ENCODE results near the gene UNK.

The UNK gene, protein sequence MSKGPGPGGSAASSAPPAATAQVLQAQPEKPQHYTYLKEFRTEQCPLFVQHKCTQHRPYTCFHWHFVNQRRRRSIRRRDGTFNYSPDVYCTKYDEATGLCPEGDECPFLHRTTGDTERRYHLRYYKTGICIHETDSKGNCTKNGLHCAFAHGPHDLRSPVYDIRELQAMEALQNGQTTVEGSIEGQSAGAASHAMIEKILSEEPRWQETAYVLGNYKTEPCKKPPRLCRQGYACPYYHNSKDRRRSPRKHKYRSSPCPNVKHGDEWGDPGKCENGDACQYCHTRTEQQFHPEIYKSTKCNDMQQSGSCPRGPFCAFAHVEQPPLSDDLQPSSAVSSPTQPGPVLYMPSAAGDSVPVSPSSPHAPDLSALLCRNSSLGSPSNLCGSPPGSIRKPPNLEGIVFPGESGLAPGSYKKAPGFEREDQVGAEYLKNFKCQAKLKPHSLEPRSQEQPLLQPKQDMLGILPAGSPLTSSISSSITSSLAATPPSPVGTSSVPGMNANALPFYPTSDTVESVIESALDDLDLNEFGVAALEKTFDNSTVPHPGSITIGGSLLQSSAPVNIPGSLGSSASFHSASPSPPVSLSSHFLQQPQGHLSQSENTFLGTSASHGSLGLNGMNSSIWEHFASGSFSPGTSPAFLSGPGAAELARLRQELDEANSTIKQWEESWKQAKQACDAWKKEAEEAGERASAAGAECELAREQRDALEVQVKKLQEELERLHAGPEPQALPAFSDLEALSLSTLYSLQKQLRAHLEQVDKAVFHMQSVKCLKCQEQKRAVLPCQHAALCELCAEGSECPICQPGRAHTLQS

DNA sequence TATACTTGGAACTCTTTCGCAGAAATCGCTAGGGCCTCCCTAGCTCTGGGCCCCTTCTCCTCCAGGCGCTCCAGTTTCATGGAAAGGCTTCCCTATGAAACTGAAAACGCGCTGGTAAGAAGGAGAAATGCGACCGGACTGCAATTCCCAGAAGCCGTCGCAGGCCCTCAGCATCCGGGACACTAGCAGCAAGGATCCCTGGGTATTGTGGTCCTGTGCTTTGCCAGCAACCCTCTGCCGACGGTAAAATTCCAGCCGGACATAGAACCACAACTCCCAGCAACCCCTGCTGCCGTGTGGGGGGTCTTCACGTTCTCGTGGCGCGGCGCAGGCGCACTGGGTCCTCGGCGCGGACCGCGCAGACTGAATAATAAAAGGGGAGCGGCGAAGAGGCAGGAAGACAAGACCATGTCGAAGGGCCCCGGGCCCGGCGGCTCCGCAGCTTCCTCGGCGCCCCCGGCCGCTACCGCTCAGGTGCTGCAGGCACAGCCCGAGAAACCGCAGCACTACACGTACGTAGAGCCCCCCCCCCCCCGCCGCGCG lies at the start of gene UNK:
UNK (plus strand) TSS at position 334 of the 543 bp plus-strand sequence; CDS start at position 409, 75 bp downstream.
- ChIA-PET POLR2A (ENCODE audit: low non-redundant PET) (no interaction called here), CTCF (interaction anchor here (0.6 to 1.4 kb wide), 2 partner anchors 12 to 583 kb away, joined by 3 to 8 read pairs; no protein-coding TSS in a partner anchor)
- H3K27ac ChIP-seq = peak within 1 kb of the TSS; percentile 99
- DNase-seq (ENCODE audit: low spot score) = peak; percentile 99
- TF ChIP-seq, protein P1, sequence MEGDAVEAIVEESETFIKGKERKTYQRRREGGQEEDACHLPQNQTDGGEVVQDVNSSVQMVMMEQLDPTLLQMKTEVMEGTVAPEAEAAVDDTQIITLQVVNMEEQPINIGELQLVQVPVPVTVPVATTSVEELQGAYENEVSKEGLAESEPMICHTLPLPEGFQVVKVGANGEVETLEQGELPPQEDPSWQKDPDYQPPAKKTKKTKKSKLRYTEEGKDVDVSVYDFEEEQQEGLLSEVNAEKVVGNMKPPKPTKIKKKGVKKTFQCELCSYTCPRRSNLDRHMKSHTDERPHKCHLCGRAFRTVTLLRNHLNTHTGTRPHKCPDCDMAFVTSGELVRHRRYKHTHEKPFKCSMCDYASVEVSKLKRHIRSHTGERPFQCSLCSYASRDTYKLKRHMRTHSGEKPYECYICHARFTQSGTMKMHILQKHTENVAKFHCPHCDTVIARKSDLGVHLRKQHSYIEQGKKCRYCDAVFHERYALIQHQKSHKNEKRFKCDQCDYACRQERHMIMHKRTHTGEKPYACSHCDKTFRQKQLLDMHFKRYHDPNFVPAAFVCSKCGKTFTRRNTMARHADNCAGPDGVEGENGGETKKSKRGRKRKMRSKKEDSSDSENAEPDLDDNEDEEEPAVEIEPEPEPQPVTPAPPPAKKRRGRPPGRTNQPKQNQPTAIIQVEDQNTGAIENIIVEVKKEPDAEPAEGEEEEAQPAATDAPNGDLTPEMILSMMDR (conservative IDR thresholded peaks at IDR 0.05; ENCODE audit: low read depth) = no peak

DNA sequence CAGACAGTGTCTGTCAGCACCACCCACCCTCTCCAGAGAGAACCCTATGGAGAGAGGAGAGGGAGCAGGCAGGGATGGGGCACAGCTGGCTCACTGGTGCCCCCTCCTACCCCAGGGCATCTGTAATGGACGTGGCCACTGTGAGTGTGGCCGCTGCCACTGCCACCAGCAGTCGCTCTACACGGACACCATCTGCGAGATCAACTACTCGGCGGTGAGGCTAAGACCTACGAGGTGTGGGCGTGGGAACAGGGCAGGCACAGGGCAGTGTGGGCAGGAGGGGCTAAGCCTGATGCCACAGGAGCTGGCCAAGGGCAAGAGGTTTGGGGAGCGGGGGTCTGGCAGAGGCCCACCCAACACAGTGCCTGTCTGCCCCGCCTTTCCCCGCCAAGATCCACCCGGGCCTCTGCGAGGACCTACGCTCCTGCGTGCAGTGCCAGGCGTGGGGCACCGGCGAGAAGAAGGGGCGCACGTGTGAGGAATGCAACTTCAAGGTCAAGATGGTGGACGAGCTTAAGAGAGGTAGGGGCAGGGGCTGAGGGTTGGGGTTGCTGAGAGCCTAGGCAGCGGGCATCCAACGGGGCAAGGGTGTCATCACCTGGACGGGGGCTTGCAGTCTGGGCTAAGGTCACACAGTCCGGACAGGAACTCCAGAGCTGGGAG lies 48.3 kb upstream of the UNK start:
- peak overlapping the region; percentile 98 for H3K27ac ChIP-seq
- TF ChIP-seq, protein P1 (conservative IDR thresholded peaks at IDR 0.05; ENCODE audit: low read depth) = no peak
- no peak for DNase-seq (ENCODE audit: low spot score)
- CTCF ChIA-PET = interaction anchor here (0.6 kb wide), 1 partner anchor 103 kb away, joined by 4 read pairs; the partner anchor contains the start of gene SMIM5
- POLR2A ChIA-PET (ENCODE audit: low non-redundant PET) = no interaction called here

DNA sequence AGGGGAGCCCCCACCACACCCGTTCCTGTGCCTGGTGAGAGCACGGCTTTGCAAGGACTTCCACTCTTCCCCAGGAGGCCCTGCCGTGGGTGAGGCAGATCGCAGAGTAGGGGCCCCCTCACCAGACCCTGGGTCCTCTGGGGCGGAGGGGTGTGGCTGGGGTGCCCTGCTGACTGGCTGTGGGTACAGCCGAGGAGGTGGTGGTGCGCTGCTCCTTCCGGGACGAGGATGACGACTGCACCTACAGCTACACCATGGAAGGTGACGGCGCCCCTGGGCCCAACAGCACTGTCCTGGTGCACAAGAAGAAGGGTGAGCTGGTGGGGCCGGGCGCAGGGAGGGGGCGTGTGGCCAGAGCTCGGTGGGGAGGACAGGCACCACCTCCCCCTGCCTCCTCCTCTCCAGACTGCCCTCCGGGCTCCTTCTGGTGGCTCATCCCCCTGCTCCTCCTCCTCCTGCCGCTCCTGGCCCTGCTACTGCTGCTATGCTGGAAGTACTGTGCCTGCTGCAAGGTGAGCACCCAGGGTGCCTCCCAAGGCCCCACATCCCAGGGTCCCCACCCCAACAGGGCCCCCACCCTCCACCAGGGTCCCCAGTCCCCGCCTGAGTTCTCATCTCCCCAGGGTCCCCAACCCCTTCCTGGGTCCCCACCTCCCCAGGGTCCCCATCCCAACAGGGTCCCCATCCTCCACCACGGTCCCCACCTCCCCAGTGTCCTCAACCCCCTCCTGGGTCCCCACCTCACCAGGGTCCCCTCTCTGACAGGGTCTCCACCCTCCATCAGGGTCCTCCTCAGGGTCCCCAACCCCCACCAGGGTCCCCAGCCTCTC lies 47.3 kb upstream of the UNK start:
- ChIA-PET CTCF (interaction anchor here (0.5 kb wide), 1 partner anchor 11 kb away, joined by 3 read pairs; no protein-coding TSS in a partner anchor), POLR2A (ENCODE audit: low non-redundant PET) (interaction anchor here (0.5 kb wide), 1 partner anchor 60 kb away, joined by 10 read pairs; no protein-coding TSS in a partner anchor)
- TF ChIP-seq, protein P1 (conservative IDR thresholded peaks at IDR 0.05; ENCODE audit: low read depth) = no peak
- no peak for DNase-seq (ENCODE audit: low spot score)
- peak overlapping the region; percentile 98 for H3K27ac ChIP-seq

DNA sequence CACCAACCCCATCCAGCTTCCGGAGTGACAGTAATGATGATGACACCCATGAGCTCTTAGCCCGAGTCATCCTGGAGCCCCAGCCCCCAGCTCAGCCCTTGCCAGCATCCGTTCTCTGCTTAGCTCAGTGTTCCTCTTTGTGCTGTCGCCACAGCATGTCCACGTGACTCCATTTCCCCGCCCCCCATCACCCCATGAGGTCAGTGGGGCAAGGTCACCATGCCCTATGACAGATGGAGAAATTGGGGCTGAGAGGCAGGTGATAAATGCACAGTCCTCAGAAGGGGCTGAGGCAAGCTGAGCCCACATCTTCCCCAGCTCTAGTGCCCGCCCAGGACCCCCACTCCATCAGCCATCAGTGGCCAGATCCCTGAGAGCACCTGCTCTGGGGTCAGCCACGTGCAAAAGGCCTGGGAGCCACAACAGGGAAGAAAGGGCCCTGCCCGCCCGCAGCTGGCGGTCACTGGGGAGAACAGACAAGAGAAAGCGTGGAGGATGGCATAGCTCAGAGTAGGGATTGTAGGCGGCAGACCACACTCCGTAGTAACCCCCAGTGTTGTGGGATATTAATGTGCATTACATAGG lies 46.3 kb upstream of the UNK start:
- peak overlapping the region; percentile 98 for H3K27ac ChIP-seq
- no peak for DNase-seq (ENCODE audit: low spot score)
- POLR2A ChIA-PET (ENCODE audit: low non-redundant PET) = interaction anchor here (0.5 kb wide), 1 partner anchor 23 kb away, joined by 4 read pairs; no protein-coding TSS in a partner anchor
- CTCF ChIA-PET = no interaction called here
- TF ChIP-seq, protein P1 (conservative IDR thresholded peaks at IDR 0.05; ENCODE audit: low read depth) = no peak

DNA sequence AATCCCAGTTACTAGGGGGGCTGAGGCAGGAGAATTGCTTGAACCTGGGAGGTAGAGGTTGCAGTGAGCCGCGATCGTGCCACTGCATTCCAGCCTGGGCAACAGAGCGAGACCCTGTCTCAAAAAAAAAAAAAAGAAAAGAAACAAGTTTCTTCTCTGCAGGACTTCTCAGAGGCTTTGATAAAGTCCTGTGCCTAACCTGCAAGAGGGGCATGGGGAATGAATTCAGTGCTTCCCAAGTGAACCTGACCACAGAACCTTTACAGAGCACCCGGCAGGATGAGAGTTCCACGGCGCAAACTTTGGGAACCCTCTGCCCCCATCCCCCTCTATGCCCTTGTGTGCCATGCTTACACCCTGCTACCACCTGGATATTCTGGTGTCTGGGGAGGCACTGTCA lies 45.4 kb upstream of the UNK start:
- POLR2A ChIA-PET (ENCODE audit: low non-redundant PET) = no interaction called here
- peak overlapping the region; percentile 98 for H3K27ac ChIP-seq
- DNase-seq (ENCODE audit: low spot score) = no peak
- CTCF ChIA-PET = no interaction called here
- TF ChIP-seq, protein P1 (conservative IDR thresholded peaks at IDR 0.05; ENCODE audit: low read depth) = no peak

Measured in RWPE1 (cell line).